SKM-1 treated with dmso at 0.1 percent for 144 hours (cell line): ENCODE measurements around the gene BRF1.
A peak's percentile ranks its signal among the peaks of the same experiment; 100 is the strongest.

ENCODE experiments used
- DNase-seq: peaks from one replicate; lab custom pipeline; 2025; ENCODE audit not compliant: unreplicated experiment; lab: John Stamatoyannopoulos, UW

Gene BRF1

GRCh38 chr14:105212541-105213300, 88.1 kb downstream of the BRF1 start:
- DNase-seq: no peak

- DNase-seq: no peak
Observed at GRCh38 chr14:105211758-105212089, 89.1 kb downstream of the BRF1 start.

GRCh38 chr14:105211086-105211757, 89.6 kb downstream of the BRF1 start:
- DNase-seq: no peak

- DNase-seq: no peak
Observed at GRCh38 chr14:105210266-105211025, 90.4 kb downstream of the BRF1 start.

GRCh38 chr14:105209646-105210045, 91.2 kb downstream of the BRF1 start:
- no peak for DNase-seq

- no peak for DNase-seq
Observed at GRCh38 chr14:105209091-105209490, 91.7 kb downstream of the BRF1 start.

- no peak for DNase-seq
Observed at GRCh38 chr14:105208738-105209075, 92.1 kb downstream of the BRF1 start.

- DNase-seq: no peak
Observed at GRCh38 chr14:105207996-105208737, 92.6 kb downstream of the BRF1 start.

- no peak for DNase-seq
Observed at GRCh38 chr14:105207460-105207901, 93.3 kb downstream of the BRF1 start.

- DNase-seq: no peak
Observed at GRCh38 chr14:105206873-105207272, 93.9 kb downstream of the BRF1 start.

- DNase-seq: no peak
Observed at GRCh38 chr14:105205673-105206208, 95.1 kb downstream of the BRF1 start.

- DNase-seq: no peak
Observed at GRCh38 chr14:105204931-105205672, 95.7 kb downstream of the BRF1 start.

- DNase-seq: no peak
Observed at GRCh38 chr14:105204206-105204930, 96.4 kb downstream of the BRF1 start.

- DNase-seq: no peak
Observed at GRCh38 chr14:105203701-105204100, 97.1 kb downstream of the BRF1 start.

GRCh38 chr14:105203057-105203531, 97.7 kb downstream of the BRF1 start:
- DNase-seq: no peak

GRCh38 chr14:105201925-105202513, 98.8 kb downstream of the BRF1 start:
- peak; percentile 58 for DNase-seq

- DNase-seq: no peak
Observed at GRCh38 chr14:105201156-105201924, 99.5 kb downstream of the BRF1 start.

GRCh38 chr14:105200641-105201040, 100.2 kb downstream of the BRF1 start:
- DNase-seq: no peak
